Duodenal mucosa (tissue), 2 donors: ENCODE measurements around the gene TPX2.
A peak's percentile ranks its signal among the peaks of the same experiment; 100 is the strongest.

ENCODE experiments used
- H3K27ac ChIP-seq: one replicate; pipeline ENCODE4 v1.7.0; 2013; ENCODE audit warnings: low read depth, low read length
- H3K27me3 ChIP-seq, 2 donors: one replicate each; pipeline ENCODE4 v1.7.0; 2013; ENCODE audit warnings: low read length in 2 of 2, control low read depth in 1 of 2; ENCODE audit not compliant: insufficient read depth in 2 of 2, control insufficient read depth in 1 of 2
- H3K36me3 ChIP-seq, 2 donors: one replicate each; pipeline ENCODE4 v1.7.0; 2013; ENCODE audit warnings: low read length in 2 of 2, control low read depth in 1 of 2; ENCODE audit not compliant: insufficient read depth in 2 of 2, control insufficient read depth in 1 of 2
- H3K4me1 ChIP-seq, 2 donors: one replicate each; pipeline ENCODE4 v1.7.0; 2013; ENCODE audit warnings: low read length in 2 of 2, control low read depth in 1 of 2; ENCODE audit not compliant: insufficient read depth in 2 of 2, control insufficient read depth in 1 of 2
- H3K4me3 ChIP-seq, 2 donors: one replicate each; pipeline ENCODE4 v1.7.0; 2013; ENCODE audit warnings: low read length in 2 of 2, low read depth in 1 of 2
- H3K9ac ChIP-seq, 2 donors: one replicate each; pipeline ENCODE4 v1.7.0; 2013; ENCODE audit warnings: low read length in 2 of 2, low read depth in 1 of 2
- H3K9me3 ChIP-seq, 2 donors: one replicate each; pipeline ENCODE4 v1.7.0; 2013; ENCODE audit warnings: low read length in 2 of 2, control low read depth in 1 of 2; ENCODE audit not compliant: control insufficient read depth in 1 of 2

TPX2 gene

DNA sequence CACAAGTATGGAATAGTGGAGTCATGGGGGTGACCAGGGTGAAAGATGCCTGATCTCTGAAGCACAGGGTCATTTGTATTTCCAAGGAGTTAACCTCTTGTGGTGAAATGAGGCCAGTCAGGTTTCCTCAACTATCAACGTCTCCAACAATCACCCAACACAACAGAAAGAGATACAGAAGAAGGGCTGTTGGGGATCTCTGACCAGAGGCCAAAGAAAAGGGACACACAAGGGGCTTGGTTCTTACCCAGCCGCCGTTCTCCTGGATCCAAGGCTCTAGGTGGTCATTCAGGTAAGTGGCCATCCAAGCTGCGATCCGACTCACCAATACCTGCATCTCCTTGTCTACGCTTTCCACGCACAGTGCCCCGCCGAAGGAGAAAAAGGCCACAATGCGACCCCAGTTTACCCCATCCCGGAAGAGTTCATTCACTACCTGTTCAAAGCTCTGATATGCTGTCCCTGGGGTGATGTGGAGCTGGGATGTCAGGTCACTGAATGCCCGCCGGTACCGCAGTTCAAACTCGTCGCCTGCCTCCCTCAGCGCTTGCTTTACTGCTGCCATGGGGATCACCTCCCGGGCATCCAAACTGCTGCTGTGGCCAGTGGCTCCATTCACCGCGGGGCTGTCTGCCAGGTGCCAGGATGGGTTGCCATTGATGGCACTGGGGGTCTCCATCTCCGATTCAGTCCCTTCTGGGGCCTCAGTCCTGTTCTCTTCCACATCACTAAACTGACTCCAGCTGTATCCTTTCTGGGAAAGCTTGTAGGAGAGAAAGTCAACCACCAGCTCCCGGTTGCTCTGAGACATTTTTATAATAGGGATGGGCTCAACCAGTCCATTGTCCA, 17.5 kb upstream of the TPX2 start:
- H3K9me3 ChIP-seq, result no peaks in the 10 kb centered on the region
- H3K36me3 ChIP-seq, result peaks cover 0 to 11% of the 10 kb centered on the region in 2 donors
- H3K4me1 ChIP-seq, result peaks cover 46 to 47% of the 10 kb centered on the region in 2 donors
- H3K9ac ChIP-seq, result peak overlapping the region; percentile 95 to 99
- peak overlapping the region; percentile 77 to 93 for H3K4me3 ChIP-seq
- H3K27me3 ChIP-seq, result no peaks in the 10 kb centered on the region
- H3K27ac ChIP-seq, result peak overlapping the region; percentile 97

- H3K4me1 ChIP-seq, result peaks cover 38 to 40% of the 10 kb centered on the region in 2 donors
- no peaks in the 10 kb centered on the region for H3K9me3 ChIP-seq
- no peaks in the 10 kb centered on the region for H3K27me3 ChIP-seq
- H3K9ac ChIP-seq, result peak within 1 kb of the TSS; percentile 95 to 99
- peak within 1 kb of the TSS; percentile 97 for H3K27ac ChIP-seq
- peaks cover 0 to 11% of the 10 kb centered on the region in 2 donors for H3K36me3 ChIP-seq
- peak within 1 kb of the TSS; percentile 77 to 93 for H3K4me3 ChIP-seq
Measured at GRCh38 chr20:31722257-31723068, 16.6 kb upstream of the TPX2 start, which contains the start of gene BCL2L1. Gene BCL2L1, minus strand, starts transcription at chr20:31722868. Its CDS starts 650 bp downstream, at chr20:31722218.

GRCh38 chr20:31723069-31723318, 16.1 kb upstream of the TPX2 start:
- H3K4me1 ChIP-seq, result peaks cover 33 to 35% of the 10 kb centered on the region in 2 donors
- H3K36me3 ChIP-seq, result peaks cover 0 to 11% of the 10 kb centered on the region in 2 donors
- peak overlapping the region; percentile 97 for H3K27ac ChIP-seq
- peak overlapping the region; percentile 77 to 93 for H3K4me3 ChIP-seq
- H3K9ac ChIP-seq, result peak overlapping the region; percentile 95 to 99
- no peaks in the 10 kb centered on the region for H3K27me3 ChIP-seq
- H3K9me3 ChIP-seq, result no peaks in the 10 kb centered on the region

GRCh38 chr20:31723319-31724078, 15.6 kb upstream of the TPX2 start:
- Histone ChIP-seq H3K27me3 (no peaks in the 10 kb centered on the region), H3K9me3 (no peaks in the 10 kb centered on the region), H3K27ac (peak overlapping the region; percentile 97), H3K4me3 (peak overlapping the region; percentile 77 to 93), H3K36me3 (peaks cover 0 to 11% of the 10 kb centered on the region in 2 donors), H3K9ac (peak overlapping the region; percentile 95 to 99), H3K4me1 (peaks cover 30 to 34% of the 10 kb centered on the region in 2 donors)

- no peaks in the 10 kb centered on the region for H3K27me3 ChIP-seq
- no peaks in the 10 kb centered on the region for H3K36me3 ChIP-seq
- H3K27ac ChIP-seq, result no peak overlapping the region
- H3K9ac ChIP-seq, result no peak overlapping the region
- no peaks in the 10 kb centered on the region for H3K4me1 ChIP-seq
- no peaks in the 10 kb centered on the region for H3K9me3 ChIP-seq
- no peak overlapping the region for H3K4me3 ChIP-seq
Measured at GRCh38 chr20:31731321-31731717, 7.8 kb upstream of the TPX2 start.

GRCh38 chr20:31739550-31739977, 474 bp downstream of the TPX2 start:
- H3K9ac ChIP-seq, result peak overlapping the region; percentile 67 to 73
- peak overlapping the region; percentile 88 to 91 for H3K4me3 ChIP-seq
- H3K27me3 ChIP-seq, result no peaks in the 10 kb centered on the region
- peaks cover 9 to 10% of the 10 kb centered on the region in 2 donors for H3K4me1 ChIP-seq
- no peak overlapping the region for H3K27ac ChIP-seq
- H3K36me3 ChIP-seq, result no peaks in the 10 kb centered on the region
- H3K9me3 ChIP-seq, result no peaks in the 10 kb centered on the region

DNA sequence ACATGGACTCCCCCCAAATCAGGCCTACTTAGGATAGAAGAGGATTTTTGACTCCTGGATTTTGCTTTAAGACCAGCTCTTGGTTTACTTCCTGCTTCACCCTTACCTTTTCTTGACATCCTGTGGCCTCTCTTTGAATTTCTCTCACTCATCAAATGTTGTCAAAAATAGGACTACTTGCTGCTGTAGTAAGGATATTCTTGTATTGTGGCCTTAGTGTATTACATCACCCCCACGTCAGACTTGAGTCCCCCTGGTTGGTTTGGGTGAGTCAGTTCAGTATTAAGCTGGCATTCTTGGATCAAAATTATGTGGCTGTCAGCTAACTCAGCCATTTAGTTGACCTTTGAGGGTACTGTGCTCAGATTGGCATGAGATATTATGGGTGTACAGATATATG, 1.1 kb downstream of the TPX2 start:
- Histone ChIP-seq H3K4me3 (peak overlapping the region; percentile 88 to 91), H3K9ac (peak overlapping the region; percentile 67 to 73)

DNA sequence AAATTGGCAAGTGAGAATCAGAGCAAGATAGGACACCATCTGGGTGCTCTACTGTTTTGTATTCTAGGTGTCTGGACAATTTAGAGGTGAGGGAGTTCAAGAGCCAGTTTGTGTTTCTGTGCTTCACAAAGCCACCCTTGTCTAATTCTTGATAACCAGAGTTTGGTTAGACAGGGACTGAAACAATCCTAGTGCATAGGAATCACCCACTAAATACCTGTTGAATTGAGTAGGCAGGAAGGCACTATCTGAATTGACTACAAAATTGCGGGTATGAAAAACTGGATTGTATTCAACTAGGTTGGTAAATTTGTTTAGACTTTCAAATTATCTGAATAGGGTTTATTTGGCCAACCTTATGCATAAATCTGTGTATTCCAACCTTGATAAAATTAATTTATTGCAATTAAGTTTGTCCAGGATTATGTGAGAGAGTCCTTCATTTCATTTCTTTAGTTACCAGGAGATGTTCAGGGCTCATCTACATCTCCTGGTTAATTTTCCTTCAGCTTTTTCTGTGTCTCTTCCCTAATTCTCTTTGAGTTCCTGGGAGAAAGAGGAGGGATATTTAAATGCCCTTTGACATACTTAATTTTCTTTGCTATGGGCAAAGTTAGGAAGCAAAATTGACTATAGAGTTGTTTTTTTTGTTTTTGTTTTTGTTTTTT, 1.7 kb downstream of the TPX2 start:
- H3K9ac ChIP-seq, result peak overlapping the region in 1 of 2 donors; percentile 67
- peak overlapping the region; percentile 88 to 91 for H3K4me3 ChIP-seq
- H3K36me3 ChIP-seq, result no peaks in the 10 kb centered on the region
- no peaks in the 10 kb centered on the region for H3K27me3 ChIP-seq
- no peaks in the 10 kb centered on the region for H3K9me3 ChIP-seq
- H3K27ac ChIP-seq, result no peak overlapping the region
- H3K4me1 ChIP-seq, result peaks cover 9 to 10% of the 10 kb centered on the region in 2 donors

More for the DNA sequence above, 1.1 kb downstream of the TPX2 start:
- Histone ChIP-seq H3K36me3 (no peaks in the 10 kb centered on the region), H3K27ac (no peak overlapping the region), H3K9me3 (no peaks in the 10 kb centered on the region), H3K4me1 (peaks cover 9 to 10% of the 10 kb centered on the region in 2 donors), H3K27me3 (no peaks in the 10 kb centered on the region)

- H3K27me3 ChIP-seq, result no peaks in the 10 kb centered on the region
- no peaks in the 10 kb centered on the region for H3K36me3 ChIP-seq
- H3K4me1 ChIP-seq, result no peaks in the 10 kb centered on the region
- no peak overlapping the region for H3K4me3 ChIP-seq
- H3K9ac ChIP-seq, result no peak overlapping the region
- H3K27ac ChIP-seq, result no peak overlapping the region
- no peaks in the 10 kb centered on the region for H3K9me3 ChIP-seq
Measured at GRCh38 chr20:31746068-31746878, 7.2 kb downstream of the TPX2 start.
